Left renal pelvis (tissue), 4 donors: ENCODE measurements around the gene ANK2. TPM values are rescaled to one million over a fixed set of nuclear protein-coding genes. Genes with fewer than 3 reads are reported as not detected.

ENCODE experiments used
- DNase-seq, 4 donors: peaks; one replicate each; pipeline ENCODE4 v3.0.0-alpha.2; 2013; ENCODE audit warnings: low read depth in 4 of 4, low spot score in 3 of 4
- polyA plus RNA-seq, 4 donors: library from polyadenylated mRNA; unstranded; fragments of 120-200 nt; gene quantifications; one replicate each; pipeline ENCODE4 v1.2.1, GENCODE V29; 2013; ENCODE audit not compliant: insufficient read length in 4 of 4

Gene ANK2
- polyA plus RNA-seq, 4 donors, result 57.3 to 68.0 (median 64.1) TPM

DNA sequence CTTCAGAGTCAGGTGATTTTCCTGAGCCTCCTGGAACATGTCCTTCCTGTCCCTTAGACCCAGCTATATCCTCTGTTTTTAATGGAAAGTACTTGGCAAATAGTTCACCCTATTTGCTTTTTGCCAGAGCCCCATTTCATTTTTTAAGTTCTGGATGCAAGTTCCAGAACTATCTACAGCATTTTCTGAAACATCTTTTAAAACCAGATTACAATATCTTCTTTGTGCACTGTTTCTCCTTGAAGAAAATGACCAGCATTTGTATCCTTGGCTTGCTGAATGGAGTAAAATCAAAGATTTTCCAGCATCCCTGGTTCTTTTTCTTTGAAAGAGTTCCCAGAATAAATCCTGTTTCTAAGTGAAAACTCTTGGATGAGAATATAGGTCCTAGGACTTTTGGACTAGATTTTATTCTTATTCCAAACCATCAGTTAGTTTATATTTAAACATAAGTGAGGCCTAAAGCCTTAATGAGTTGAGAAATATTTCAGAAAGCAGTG lies 224.3 kb downstream of the ANK2 start:
- DNase-seq, result no peak

DNA sequence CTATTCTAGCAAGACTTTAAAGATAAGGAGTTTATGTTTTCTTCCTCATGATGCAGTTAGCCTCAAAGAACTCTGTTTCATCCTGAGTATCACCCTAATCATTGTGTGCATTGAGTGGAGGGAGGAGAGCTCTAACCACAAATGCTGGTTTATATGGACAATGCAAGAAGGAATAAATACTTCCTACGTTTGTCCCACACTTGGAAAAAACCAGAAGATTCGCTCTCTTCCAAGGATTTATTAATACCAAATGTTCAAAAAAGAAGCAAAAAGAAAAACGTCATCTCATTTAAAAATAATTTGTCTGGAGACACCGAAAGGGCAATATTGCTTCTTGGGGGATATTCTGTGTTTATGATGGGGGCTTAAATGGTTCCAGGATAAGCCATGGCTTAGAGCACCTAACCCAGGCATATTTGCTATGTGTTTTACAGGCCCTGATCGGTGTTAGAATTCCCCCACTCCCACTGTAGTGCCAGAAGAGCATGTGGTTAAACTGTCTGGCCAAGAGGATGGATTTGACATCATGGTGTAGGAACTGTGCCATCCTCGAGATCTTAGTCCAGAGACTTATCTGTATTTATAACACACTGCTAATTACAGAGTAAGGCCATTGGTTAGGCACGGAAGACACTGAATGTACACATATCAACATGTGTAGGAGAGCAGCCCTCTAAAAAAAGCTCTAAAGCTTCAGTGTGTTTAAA lies 227.2 kb downstream of the ANK2 start:
- no peak for DNase-seq

DNA sequence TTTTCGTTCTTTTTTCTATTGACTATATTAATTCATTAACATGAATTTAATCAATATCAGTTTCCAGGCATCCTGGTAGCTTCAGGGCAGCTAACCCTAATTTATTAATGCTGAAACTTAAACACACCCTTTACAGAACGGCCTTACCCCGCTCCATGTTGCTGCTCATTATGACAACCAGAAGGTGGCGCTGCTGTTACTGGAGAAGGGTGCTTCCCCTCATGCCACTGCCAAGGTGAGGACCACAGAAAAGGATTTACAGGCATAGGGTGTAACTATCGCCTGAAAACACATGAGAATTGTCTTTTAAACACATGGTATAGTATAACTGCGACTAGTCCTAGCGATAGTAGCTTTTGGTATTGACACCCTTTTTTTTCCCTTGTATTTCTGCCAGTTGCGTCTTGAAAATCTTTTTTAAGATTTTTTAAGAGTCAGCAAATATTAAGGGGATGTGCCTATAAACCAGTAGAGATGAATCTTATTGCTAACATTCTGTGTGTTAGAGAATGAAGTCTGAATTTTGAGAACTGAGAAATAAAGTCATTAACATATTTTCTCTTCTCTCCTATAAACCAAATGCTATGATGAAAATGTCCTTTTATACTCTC lies 229.0 kb downstream of the ANK2 start:
- DNase-seq, result peak in 3 of 4 donors; percentile 53 to 58 (median 58)

DNA sequence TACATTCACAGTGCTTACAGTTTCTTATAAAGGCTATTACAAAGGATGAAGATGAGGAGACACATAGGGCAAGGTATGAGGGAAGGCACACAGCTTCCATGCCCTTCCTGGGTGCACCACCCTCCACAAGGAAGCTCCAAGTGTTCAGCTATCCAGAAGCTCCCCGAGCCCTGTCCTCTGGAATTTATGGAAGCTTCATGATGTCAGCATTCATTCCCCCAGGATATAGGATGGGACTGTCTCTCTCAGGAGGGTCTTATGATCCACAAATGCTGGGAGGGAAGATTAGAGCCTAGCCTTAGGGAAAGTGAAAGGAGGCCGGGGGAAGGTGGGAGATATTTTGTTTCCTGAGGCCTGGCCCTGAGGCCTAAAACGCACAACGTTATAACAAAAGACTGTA lies 236.0 kb downstream of the ANK2 start:
- DNase-seq, result no peak

DNA sequence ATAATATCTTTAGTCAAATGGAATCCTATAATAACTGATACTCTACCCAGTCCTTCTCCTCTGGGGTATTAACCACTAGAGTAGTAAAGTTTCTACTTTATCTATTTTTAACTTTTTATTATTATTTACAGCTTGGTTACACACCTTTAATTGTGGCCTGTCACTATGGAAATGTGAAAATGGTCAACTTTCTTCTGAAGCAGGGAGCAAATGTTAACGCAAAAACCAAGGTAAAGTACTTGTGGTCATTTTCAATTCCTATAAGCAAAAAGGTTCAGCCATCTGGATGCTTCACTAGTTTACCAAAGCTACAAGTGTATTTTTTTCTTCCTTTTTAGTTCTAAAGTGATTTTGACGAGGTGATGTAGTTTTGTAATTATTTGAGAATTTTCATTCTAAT lies 238.8 kb downstream of the ANK2 start:
- no peak for DNase-seq

DNA sequence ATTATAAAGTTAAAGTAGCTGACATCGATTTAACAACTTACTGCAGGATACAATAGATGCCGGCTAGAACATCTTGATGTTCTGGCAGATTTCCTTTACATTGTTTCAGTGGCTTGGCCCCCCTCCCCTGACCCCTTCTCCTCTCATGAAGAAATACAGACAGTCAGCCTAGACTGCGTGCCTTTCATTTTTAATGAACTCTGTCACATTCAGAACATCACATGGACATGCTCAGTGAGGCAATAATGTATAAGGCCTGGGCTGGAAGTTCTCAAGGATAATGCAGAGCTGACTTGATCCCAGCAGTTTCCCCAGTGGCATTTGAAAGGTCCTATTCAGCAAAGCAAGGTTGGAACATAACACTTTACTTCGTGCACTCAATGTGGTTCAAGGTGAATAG lies 239.2 kb downstream of the ANK2 start:
- DNase-seq, result no peak

DNA sequence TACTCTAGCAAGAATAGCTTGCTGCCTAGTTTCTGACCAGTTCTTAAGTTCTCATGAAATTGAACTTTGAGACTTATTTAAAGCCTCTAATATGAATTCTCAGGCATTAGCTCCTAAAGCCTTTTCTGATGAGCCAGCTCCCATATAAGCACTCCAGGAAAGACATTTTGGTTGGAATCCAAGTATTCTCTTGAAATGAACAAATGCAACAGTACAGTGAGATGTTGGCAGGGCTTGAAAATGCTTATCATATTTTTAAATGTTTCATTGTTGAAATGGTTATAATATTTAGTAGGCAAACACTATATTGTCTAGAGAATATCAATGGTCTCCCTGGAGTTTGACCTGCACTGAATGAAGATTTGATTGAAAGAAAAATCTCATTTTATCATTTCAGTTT lies 240.3 kb downstream of the ANK2 start:
- DNase-seq, result no peak

DNA sequence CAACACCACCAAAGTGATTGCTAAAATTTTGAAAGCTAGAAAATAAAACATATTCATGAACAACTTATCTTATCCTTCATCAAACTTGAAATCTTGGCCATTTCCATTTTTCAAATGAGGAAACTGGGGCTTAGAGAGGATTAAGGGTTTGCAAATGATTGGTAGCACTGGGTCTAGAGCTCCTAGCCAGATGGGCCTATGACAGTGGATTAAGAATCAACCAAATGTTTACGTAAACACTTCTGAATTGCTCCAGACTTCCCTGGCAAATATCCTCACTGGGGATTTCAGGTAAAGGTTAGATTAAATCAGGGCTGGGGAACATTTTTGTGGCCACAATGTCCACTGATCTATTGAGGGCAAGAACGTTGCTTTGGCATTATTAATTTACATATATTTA lies 241.2 kb downstream of the ANK2 start:
- DNase-seq, result no peak

DNA sequence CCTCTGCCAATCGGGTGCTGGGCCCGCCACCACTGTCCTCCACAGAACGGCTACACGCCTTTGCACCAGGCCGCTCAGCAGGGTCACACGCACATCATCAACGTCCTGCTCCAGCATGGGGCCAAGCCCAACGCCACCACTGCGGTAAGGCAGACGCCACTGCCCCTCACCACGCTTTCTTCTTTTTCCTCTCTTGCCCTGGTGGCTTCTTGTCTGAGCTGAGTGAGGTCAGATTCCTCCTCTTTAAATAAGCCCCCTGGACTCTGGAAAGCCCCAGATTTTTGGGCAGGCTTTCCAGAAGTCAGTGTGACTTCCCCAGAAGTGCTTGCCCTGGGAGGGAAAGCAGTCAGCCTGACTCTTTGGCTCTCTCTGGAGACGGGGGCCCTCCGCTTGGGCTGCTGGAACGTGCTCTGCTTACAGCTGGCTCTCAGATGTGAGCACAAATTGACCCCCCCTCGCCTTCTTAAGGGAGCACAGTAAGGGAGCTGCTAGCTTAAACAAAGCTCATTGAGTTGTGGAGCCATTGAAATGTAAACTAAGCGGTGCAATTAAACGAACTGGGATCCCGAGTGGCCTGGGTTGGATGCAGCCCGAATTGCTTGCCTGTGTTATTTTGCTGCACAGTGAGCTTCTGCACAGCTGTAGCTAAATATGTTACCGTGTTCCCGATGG lies 243.1 kb downstream of the ANK2 start:
- peak in 2 of 4 donors; percentile 43 to 44 for DNase-seq

DNA sequence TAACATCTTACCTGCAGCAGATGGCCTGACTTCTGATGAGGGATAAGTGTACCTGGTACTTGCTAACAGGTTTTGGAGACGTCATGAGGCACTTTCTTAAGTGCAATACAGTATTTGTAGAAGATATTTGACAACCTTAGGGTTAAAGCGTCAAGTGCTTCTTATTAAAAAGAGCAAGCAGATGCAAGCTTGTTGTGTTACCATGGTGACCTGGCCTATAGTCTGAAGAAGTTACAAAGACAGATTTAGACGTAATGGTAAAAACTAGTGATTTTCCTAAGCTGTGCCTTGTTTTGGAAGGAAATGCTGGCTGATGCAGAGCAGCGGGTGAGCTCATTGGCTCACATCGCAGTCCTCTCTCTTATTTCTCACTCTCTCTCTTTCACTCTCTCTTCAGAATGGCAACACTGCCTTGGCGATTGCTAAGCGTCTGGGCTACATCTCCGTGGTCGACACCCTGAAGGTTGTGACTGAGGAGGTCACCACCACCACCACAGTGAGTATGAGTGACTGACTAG lies 243.6 kb downstream of the ANK2 start:
- peak in 2 of 4 donors; percentile 18 to 45 for DNase-seq

DNA sequence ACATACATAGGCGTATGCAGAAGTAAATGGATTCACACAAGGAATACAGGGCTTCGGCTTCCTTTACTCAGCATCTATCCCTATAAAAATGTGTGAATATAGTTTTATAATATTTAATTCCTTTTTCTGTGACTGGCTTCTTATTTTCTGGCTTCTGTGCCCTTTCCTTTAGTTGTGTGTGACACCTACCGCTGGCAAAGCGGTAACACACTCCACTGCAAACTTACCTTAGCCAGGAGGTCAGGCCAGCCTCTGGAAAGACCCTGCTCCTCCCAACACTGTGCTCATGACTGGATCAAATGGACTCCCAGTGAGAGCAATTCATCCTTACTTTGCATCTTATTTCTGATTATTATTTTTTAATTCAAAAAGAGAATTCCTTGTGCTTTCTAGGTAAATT lies 244.2 kb downstream of the ANK2 start:
- DNase-seq, result no peak

DNA sequence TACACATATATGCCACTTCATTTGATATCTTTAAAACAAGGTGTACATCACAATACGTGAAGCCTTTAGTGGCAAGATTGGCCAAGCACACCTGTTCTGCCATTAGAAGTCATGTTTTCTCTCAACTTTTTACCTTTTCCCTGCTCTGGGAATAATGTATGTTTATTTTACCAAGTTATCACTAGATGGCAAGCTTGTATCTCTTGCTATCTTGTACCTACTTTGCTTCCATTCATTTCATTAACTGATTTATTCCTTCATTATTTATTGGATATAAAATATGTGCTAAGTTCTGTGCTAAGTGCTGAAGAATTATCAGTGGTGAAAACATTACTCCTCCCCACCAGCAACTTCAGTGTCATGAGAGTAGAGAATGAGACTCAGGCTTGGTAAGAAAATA lies 245.5 kb downstream of the ANK2 start:
- DNase-seq, result no peak

DNA sequence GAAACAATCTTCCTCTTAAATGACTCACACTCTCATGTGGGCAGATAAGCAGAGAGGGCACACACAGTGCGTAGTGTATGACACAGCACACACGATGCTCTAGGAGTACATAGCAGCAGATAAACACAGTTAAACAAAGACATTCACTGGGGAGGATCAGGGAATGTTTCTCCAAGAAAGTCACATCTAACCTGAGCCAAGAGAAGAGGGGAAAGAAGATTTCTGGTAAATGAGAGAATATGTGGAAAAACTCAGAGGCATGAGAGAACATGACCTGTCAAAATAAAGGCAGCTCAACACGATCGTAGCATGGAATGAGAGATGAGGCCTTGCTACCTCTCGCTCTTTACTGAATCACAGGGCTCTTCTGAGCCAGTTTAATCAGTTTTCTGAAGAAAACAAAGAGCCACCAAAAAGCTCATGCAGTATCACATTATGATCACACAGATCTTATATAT lies 251.0 kb downstream of the ANK2 start:
- DNase-seq, result no peak

DNA sequence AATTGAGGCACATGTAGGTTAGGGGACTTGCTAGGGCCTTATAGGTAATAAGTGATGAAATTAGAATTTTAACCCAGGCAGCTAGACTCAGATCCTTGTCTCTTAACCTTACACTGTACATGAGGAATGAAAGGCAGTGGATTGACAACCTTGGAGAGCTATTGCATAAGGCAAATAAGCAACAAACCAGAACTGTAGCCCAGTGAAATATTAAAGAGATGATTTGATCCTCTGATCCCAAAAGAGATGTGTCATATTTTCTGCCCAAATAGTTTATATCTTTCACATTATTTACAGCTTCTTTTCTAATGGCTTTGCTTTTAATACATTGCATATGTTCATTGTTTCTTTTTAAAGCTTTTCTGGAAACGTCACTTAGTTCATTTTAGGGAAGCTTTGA lies 252.6 kb downstream of the ANK2 start:
- DNase-seq, result no peak

DNA sequence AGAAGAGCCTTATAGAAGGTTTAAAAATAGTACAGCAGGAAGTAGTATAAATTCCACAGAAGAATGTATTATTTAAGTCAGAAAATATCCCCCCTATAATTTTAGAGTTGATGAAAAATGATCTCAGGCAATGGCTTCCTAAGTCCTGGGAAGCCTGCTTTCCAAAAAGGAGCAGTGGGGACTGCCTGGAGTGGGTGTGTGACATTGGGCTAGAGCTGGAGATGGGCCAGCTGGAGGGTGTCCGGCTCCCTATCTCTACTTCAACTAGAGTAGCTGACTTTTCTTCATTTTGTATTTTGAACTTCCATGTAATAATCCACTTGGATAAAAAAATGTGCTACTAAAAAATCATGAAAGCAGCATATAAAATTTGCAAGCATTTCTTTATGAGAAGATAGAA lies 253.9 kb downstream of the ANK2 start:
- no peak for DNase-seq

DNA sequence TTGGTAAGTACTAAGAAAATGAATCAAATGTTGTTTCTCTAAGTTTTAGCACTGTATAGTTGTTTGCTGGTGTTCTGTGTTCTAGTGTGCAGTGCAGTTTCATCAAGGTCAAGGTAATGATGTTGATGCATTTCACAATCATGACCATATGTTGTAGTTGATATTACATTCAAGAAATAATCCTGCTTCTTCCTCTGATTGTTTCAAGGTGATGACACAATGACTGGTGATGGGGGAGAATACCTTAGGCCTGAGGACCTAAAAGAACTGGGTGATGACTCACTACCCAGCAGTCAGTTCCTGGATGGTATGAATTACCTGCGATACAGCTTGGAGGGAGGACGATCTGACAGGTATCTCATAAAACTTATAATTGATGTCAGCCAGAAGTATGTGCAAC lies 261.6 kb downstream of the ANK2 start:
- DNase-seq, result no peak

DNA sequence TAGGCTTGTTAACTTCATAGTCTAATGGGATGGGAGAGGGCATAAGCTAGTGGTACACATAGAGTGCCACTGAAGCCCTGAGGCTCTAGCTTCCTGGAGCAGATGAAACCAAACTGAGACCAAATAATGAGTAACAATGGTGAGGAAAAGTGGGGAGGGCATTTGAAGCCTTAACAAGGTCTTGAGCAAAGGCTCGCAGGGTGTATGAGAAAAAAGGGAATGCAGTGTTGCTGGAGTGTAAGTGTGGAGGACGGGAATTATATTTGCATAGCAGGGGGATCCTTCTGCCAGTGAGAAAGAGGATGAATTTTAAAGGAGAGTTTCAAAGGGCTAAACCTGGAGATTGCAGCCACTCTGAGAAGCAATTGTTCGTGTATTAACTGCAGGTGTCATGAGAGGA lies 263.1 kb downstream of the ANK2 start:
- no peak for DNase-seq

DNA sequence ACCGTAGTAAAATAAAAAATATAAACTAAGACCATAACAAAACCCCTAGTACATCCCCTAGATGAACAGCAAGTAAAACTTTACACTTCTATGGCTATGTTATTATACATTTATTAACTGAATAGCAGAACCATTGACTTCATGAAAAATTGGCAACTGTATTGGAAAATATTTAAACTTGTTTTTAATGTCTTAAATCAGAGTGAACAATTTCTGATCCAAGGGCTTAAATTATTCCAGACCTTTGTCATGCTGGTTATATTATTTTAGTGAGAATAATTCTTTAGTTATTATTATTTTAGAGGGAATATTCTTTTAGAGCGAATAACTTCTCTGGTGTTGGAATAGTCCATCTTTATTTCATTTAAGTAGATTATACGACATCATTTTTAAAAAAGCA lies 265.0 kb downstream of the ANK2 start:
- no peak for DNase-seq

DNA sequence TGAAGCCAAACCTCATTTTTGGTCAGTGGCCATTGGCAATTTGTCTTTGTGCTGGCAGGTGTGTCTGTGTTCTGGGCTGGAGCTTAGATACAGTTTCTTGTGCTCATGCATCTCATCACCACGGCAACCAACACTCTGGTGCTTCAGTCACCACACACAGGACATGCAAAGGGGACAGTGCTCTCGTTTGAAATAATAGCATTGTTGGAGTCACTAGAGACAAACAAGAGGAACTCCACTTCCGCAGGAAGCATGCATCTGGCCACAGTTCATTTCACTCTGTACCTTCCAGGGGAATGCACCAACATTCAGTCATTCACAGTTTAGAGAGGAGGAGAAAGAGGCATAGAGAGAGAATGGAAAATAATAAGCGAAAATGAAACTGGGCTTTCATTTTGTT lies 267.4 kb downstream of the ANK2 start:
- DNase-seq, result no peak

DNA sequence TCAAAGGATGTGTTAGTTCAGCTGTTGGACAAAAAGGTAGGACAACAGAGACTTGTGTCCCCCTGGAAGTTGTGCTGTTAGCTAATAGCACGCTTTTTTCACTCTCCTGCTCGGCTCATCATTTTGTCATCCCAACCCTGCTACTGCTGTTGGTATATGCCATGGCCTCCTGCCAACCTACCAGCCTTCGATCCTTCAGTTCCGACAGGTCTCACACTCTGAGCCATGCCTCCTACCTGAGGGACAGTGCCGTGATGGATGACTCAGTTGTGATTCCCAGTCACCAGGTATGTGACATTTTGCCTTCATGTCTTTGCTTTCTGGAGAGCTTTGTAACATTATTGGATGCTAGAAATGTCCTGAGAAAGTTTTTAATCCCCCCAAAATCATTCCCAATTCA lies 268.1 kb downstream of the ANK2 start:
- DNase-seq, result no peak

DNA sequence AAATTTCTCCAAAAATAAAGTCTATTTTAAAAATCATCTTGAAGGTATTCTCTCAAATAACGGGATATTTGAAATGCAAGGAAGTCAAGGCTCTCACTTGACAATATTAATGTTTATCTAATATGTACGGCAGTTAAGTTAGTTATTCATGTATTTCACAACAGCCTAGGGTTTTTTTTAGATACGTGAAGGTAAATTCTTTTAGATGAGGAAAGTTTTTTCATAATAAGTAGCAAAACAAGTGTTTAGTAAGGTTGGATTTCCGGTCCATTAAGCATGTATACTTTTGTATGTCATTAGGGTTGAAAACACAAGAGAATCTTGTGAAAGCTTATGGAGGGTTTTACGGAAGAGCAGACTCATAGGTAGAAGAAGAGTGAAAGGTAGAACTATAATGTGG lies 273.3 kb downstream of the ANK2 start:
- no peak for DNase-seq
